CD4-positive, alpha-beta T cell treated with Interferon gamma for 1 hour (primary cell): ENCODE measurements around the gene PNPLA7.
A peak's percentile ranks its signal among the peaks of the same experiment; 100 is the strongest.

Source experiments
- DNase-seq: peaks from one replicate; pipeline ENCODE4 v3.0.0-alpha.2; 2020

The PNPLA7 gene

DNA sequence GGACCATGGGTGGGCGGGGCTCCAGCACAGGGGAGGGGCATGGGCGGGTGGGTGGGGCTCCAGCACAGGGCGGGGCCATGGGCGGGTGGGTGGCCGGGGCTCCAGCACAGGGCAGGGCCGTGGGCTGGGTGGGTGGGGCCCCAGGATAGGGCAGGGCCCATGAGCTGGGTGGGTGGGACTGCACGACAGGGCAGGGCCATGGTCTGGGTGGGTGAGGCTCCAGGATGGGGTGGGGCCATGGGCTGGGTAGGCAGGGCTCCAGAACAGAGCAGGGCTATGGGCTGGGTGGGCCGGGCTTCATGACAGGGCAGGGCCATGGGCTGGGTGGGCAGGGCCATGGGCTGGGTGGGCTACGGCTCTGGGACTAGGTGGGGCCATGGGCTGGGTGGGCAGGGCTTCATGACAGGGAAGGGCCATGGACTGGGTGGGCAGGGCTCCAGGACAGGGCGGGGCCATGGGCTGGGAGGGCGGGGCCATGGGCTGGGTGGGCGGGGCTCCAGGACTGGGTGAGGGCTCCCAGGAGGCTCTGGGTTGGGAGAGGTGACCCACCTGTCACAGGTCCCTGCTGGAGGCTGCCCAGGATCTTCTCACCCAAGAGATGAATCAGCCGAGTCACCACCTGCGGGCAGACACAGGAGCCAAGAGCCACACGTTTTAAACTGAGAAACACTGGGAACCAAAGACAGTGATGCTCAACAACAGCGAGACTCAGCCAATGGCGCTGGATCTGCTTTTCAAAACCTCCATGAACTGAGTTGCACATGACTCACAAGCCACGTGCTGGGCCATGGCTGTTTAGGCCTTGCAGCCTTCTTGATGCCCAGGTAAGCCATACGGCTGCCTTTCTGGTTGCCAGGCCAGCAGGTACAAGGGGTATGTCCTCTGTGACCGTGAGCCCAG, 57.5 kb downstream of the PNPLA7 start:
- DNase-seq = peak; percentile 17

DNA sequence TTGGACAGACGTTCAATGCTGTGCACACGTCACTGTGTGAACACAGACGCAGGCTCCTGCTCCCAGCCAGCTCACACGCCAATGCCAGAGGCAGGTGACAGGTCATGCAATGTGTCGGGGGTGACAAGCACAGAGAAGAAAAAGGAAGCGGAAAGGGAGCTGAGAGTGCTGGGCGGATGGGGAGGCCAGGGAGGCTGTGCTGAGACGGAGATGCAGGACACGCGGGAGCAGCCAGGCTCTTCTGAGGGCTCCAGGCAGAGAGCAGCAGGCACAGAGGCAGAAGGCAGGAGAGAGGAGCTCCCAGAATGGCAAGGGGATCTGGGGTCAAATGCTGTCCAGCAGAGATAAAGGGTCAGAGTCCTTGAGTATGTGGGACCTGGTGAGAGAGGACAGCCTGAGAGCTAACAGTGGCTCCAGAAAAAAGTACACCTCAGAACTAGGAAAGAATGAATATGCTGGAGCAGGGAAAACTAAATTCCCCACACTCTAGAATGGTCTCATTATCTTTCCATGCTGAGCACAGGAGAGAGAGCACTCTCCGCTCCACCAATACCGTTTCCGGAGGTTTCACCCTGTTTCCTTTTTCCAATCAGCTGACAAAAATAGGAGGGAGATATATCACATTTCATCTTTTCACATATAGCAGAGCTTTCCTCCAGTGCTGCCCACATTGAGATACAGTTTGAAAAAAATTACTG, 58.3 kb downstream of the PNPLA7 start:
- no peak for DNase-seq

DNA sequence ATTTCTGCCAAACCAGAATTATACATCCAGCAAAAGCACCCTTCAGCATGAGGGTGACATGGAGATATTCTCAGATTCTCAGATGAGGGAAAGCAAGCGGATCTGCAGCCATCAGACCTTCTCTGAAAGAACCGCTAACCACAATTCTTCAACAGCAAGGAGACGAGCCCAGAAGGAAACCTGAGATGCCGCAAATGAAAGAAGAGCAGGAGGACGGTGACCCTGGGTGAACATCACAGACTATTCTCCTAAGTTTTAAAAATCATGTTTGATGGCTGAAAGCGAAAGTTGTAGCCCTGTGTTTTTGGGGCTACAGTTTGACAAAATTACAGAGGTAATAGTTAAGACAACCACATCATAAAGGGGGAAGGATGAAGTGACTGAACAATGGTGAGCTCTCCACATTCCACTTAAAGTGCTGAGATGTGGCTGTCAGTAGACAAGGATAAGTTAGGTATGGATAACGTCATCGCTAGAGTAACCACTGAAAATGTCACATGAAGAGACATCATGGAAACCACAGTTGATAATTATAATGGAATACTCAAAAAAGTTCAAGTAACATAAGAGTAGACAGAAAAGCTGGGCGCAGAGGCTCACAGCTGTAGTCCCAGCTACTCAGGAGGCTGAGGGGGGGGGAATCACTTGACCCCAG, 59.5 kb downstream of the PNPLA7 start:
- no peak for DNase-seq

DNA sequence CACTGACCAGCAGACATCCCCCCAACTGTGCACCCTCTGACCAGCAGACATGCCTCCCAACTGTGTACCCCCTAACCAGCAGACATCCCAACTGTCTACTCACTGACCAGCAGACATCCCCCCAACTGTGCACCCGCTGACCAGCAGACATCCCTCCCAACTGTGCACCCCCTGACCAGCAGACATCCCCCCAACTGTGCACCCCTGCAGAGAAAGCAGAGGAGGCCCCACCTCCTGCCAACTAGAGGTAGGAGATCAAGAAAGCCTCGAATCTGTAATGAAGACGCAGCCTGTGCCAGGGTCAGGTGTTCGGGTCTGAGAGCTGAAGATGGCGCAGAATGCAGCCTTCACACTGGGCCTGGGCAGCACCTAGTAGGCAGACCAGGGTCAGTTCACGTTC, 61.3 kb downstream of the PNPLA7 start:
- no peak for DNase-seq

DNA sequence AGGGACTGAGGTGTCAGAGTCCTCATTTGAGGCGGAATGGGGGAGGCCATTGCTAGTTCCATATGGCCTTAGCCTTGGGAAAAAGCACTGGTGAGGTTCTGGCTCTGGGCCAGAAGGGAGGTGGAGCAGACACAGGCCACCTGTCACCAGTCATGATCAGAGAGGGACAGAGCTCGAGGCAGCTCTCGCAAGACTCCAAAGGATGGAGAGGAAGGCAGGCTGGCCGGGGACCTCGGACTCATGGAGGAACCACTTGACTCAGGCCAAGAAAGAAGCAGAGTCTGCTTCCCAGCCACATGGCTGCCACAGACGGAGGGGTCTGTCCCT, 61.9 kb downstream of the PNPLA7 start:
- DNase-seq = no peak

DNA sequence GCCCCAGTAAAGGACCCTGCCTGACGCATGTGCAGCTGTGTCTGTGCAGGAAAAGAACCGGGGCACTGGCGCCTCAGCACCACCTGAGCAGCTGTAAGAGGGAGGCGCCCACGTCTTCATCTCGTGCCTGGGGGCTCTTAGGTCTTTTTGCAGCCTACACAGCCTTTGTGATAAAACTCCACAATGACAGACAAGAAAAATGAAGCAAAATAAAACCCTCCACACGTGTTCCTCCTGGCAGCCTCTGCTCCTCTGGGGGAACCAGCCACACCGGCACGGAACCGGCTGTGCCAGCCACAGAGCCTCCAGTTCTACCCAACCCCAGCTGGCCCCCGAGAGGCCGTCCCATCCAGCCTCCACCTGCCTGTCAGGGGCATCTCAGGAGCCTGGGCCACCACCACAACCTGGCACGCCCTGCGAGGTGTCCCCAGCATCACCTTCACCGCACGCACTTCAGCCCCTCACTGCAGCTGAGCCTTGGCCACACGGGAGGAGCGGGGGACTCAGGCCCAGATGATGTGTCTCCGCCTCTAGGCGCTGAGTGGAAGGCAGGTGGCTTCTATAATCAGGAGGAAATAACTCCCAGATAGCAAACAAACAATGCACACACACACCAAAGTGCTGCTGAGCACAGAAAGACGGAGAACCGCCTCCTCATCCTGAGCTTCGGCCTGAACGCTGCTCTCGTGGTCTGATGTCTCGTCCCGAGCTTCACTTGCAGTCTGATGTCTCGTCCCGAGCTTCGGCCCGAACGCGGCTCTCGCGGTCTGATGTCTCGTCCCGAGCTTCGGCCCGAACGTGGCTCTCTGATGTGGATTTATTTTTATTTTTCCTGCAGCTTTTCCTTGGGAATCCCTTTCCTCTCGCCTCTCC, 62.5 kb downstream of the PNPLA7 start:
- no peak for DNase-seq

DNA sequence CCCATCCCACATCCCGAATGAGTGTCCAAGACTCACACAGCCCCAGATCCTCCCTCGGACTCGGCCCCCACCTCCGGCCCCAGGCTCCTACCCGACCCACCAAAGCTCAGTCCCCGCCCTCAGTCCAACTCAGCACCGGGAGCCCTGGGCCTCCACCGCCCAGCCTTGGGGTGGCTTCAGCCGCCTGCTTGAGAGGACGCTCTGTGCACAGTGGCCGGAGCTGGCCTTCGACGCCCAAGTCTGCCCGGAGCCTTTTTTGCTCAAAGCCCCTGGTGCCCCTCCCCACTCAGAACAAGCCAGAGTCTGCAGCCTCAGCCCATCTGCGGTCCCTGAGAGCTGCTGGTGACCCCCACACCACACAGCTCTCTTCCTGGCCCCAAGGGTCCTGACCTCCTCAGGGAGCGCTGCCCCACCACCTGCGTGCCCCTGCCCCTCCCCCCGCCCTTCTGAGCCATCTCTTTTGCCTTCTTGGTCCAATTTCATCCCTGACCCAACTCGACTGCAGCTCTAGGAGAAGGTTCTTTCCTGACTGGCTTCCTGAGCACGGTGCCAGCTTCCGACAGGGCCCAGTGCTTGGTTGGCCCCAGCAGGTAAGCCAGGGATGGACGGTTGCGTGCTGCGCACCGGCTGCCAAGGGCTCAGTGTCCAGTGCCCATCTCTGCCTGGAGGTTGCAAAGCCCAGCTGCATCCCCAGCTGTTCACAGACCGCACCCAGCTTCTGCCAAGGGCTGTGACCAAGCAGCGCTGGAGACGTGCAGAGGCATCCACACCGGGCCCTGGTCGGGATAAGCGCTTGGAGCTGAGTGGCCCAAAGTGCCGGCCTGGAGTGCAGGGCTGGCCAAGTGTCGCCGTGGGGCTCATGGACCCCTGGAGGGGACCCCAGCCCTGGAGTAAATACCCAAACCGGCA, 63.4 kb downstream of the PNPLA7 start:
- no peak for DNase-seq

DNA sequence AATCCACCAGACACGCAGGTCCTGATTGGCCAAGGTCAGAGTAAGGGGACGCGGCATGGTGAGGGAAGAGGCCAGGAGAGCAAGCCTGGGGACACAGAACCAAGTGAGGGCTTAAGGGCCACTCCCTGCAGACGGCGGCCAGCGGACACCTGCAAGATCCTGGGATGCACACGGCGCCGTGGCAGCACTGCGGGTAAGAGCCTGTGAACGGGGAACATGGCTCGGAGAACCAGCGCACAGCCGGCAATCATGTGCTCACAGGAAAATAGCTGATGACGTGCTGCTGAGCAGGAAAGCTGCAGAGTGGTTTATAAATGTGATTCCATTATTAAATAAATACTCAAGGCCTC, 64.1 kb downstream of the PNPLA7 start:
- DNase-seq = no peak

DNA sequence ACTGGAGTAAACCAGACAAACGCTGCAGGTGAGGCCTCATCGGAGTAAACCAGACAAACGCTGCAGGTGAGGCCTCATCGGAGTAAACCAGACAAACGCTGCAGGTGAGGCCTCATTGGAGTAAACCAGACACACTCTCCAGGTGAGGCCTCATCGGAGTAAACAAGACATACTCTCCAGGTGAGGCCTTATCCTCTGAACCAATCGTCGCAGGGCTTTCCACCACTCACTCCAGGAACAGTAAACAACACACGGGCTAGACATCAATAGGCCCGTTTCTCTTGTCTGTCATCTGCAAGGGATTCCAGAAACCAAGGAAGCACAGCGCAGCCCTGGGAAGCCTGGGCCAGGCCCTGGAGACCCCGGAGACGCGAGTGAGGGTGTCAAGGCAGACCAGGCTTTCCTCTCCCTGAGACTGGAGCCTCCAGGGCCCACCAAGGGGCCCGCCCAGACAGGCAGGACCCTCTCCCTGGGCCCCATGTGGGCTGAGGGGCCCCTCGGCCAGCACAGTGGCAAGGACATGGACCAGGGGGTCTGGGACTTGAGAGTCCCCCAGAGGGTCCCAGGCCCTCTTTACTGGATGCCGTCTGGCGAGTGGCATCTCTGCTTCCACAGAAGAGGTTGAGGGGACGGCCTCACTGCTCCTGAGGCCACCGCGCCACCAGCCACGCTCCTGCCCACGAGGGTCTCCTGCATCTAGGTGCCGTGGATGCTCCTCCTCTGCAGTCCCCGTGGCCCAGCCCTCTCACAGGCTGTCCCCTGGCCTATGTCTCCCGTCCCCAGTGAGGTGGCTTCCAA, 64.7 kb downstream of the PNPLA7 start:
- DNase-seq = no peak

DNA sequence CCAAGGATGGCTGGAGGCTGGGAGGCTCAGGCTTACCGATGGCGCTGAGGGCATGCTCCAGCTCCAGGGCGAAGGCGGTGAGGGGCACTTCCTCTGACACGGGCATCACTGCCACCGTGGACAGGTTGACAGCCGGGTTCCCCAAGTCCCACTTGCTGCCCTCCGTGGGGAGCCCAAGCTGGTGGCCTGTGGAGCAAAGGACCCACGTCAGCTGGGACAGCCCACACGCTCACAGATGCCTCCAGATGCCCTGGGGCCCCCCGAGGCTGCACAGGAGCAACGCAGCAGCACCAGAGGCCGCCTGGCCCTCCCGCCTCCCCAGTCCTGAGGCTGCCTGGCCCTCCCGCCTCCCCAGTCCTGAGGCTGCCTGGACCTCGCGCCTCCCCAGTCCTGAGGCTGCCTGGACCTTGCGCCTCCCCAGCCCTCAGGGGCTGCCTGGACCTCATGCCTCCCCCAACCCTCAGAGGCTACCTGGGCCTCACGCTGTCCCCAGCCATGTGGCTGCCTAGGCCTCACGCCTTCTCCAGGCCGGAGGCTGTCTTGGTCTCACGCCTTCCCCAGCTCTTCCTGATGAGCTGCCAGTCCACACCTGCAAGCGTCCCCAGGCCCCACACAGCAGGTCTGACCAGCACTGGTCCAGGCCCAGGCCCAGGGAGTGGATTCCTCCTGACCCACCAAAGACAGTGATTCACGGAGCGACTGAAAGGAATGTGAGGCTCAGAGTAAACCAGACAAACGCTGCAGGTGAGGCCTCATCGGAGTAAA, 65.5 kb downstream of the PNPLA7 start:
- DNase-seq = no peak

DNA sequence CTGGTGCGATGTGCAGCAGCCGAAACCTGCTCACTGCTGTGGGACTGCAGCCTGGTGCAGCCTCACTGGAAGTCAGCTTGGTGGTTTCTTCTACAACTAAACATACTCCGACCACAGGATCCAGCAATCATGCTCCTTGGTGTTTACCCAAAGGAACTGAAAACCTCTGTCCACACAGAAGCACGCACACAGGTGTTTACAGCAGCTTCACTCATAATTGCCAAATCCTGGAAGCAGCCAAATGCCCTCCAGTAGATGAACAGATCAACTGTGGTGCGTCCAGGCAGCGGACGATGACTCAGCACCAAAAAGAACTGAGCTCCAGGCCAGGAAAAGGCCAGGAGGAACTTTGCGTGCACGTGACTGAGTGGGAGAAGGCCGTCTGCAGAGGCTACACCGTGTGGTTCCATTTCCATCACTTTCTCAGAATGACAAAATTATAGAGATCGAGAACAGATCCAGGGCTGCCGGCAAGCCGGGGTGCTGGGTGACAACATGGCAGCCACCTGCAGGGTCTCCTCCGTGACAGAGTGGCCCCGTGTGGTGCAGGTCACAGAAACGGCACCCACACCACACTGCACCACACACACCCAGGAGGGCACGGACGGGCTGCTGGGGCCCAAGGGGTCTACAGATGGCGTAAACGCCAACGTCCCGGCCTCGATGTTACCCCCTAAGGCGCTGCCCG, 68.0 kb downstream of the PNPLA7 start:
- peak; percentile 25 for DNase-seq

DNA sequence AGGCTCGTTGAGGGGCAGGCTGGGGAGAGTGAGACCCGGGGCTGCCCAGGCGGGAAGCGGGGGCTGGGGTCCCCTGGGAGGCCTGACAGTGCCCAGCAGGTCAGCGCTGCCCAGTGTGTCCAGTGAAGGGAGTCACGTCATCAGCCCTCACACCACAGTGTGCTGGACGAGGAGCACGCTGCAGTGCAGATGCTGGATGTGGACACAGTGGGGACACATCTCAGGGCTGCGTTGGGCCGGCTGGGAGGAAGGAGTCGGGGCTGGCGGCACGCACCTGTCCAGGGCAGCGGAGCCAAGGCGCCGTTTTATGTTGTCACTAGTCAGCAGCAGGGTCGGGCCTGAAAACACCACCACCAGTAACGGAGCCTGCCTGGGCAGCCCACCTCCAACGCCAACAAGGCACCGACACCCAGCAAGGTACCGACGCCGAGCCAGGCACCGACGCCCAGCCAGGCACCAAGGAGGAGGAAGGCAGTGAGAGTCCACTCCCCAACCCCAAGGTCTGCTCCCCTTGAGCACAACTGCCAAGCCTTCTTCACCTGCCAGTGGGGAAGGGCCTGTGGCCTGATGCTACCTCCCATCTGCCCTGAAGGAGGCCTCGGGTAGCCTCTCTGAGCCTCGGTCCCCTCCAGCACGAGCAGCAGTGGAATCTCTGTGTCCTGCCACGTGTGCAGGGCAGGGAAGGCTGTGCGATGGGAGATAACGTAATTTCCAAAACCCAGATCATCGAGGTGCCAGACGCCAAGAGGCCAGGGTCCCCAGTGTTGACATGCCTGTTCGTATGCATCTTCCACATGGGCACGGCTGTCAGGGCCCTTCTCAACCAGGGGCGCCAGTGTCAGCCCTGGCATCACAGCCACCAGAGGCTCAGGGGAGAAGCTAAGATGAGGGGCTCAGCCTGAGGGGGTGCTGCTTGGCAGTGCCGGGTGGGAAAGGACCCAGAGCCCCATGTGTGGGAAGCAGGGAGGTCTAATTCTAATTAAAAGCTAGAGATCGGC, 69.2 kb downstream of the PNPLA7 start:
- DNase-seq = no peak

DNA sequence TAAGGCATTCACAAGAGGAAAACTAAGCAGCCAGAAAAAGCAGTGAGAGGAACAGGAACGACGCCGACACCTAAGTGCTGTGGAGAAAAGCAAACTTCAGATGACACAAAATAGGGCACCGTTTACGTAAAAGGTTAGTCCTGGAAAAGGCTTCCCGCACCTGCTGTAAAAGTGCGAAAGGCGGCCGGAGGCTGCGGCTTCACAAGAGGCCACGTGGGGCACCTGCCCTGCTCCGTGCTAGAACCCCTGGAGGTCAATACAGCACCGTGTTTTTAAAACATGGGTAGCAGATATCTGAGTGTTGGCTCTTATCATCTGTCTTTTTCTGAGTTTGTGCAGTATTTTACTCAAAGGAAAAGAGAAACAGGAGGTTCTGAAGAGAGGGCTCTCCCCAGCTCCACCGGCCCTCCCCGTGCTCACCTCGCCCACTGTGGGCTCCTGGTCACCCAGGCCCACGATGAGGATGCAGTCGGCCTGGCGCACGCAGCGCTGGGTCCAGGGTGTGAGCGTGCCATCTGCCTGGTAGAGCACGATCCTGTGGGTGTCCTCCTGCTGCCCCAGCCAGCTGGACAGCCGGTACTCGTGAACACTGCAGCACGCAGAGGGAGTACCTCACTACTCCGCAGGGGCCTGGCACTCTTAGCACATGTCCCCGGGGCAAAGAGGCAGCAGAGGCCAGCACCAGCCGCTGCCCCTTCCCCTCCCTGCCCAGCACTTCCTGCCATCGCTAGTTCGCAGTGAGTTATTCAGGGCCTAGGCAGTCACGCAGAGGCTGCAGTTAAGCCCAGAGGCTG, 70.1 kb downstream of the PNPLA7 start:
- DNase-seq = no peak

DNA sequence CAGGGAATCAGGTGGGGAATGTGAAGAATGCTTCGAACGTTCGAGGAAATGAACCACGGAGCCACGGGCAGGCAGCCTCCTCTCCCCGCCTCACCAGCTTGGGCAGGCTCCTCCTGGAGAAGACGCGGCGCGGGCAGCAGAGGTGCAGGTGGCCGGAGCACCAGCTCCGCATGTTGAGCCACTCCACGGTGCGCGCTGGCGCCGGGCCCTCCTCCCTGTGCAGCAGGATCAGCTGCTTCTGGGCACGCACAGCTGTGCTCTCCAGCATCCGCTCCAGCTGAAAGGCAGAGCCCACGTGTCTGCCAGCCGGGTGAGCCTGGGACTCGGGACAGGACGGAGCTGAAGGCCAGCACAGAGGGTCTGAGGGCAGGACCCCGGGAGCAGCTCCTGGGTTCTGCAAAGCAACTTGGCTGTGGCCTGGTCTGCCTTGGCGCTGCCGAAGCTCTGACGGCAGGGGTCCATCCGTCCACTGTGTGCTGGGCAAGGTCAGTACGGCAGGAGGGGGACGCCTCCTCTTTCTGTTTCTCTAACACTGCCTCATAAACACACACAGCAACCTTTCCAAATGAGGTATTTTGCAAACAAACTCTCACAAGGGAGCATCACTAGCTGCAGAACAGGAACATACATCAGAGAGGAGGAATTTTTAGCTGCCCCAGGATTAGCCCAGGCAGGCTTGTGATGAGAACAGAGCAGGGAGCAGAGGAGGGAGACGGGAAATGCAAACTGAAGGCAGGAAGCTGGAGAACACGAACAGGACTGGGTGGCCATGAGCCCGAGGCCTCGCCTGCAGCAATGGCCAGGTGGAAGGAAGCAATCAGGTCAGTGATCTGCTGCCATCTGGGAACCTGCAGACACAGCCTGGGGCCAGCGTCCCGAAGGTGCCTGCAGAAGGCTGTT, 71.0 kb downstream of the PNPLA7 start:
- DNase-seq = no peak

DNA sequence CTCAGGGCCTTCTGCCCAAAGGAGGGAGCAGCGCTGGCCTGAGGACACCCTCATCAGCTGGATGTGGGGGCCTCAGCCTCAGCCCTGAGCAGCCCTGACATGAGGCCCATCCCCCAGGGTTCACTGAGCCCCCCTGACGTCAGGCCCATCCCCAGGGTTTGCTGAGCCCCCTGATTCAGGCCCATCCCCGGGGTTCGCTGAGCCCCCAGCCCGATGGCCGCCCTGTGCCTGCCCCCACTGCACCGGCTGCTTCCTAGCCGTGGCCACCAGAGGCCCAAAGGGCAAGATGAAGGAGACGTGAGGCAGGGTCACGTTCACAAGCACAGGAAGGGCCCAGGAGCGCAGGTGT, 71.6 kb downstream of the PNPLA7 start:
- no peak for DNase-seq

DNA sequence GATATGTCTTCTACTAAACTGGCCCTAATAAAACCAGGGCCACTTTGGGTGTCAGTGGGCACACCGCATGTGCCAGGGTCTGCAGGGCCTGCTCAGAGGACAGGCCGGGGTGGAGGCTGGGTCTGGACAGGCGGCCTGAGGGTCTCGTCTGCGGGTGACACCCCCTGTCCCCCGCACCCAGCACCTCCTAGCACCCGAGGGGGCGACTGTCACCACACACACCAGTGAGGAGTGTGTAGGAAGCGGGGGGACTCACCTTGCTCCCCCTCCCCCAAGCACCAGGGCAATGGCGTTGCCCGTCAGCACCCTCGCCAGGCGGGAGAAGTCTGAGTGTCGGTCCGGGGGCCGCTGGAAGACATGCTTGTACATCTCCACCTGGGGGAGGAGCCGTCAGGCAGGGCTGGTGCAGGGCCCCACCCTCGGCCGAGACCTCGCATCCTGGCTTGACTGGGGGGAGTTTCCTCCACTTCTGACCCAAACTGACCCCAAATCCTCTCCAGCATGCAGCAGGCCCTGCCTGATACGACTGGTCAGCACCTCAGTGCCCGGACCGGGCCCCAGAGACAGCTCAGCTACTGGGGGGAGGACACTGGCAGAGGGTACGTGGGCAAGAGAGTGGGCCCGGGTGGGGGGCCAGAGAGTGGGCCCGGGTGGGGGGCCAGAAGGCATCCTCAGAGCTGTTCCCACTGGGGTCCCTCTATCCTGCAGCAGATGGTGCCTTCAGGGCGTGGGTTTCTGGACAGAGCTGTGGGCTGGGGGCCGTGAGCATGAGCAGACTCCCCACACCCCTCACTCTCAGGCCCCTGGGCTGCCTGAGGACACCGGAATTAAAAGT, 72.2 kb downstream of the PNPLA7 start:
- DNase-seq = no peak
